Naive thymus-derived CD4-positive, alpha-beta T cell (primary cell): ENCODE results near the gene LANCL2. TPM values are rescaled to one million over a fixed set of nuclear protein-coding genes. Genes with fewer than 3 reads are reported as not detected.

ENCODE experiments used
- ATAC-seq: fragments of 150-1000 bp; cut with Tn5 transposase; 2 replicates; pipeline ENCODE4 v1.10.0; 2021; ENCODE audit warnings: mild to moderate bottlenecking, moderate library complexity
- CTCF ChIA-PET: fragments of 350-600 bp; sonication (Branson Sonifier 250); formaldehyde crosslinking; loops from one replicate; lab custom pipeline; 2021; ENCODE audit warnings: antibody characterized with exemption; lab: Charles Lee
- POLR2A ChIA-PET: fragments of 350-600 bp; sonication (Branson Sonifier 250); formaldehyde crosslinking; loops from one replicate; lab custom pipeline; 2021; ENCODE audit warnings: antibody characterized with exemption, inconsistent platforms; lab: Charles Lee
- DNase-seq, 9 donors: peaks; one replicate each; pipeline versions ENCODE4 v3.0.0 to v3.0.0-alpha.2; 2020 to 2022; ENCODE audit warnings: mixed read lengths in 1 of 9
- H3K27ac ChIP-seq: one replicate; pipeline ENCODE4 v1.7.0; 2013; ENCODE audit warnings: mild to moderate bottlenecking, low read depth, low read length, moderate library complexity
- H3K27me3 ChIP-seq, 2 donors: one replicate each; pipeline ENCODE4 v1.7.0; 2013; ENCODE audit warnings: low read length in 2 of 2, mild to moderate bottlenecking in 2 of 2, moderate library complexity in 2 of 2; ENCODE audit not compliant: control insufficient read depth in 2 of 2, insufficient read depth in 2 of 2
- H3K36me3 ChIP-seq, 3 experiments: 1 replicate in 2 of 3; 2 replicates in 1 of 3; pipeline ENCODE4 v1.7.0; 2013; ENCODE audit warnings: low read length in 3 of 3, mild to moderate bottlenecking in 3 of 3, moderate library complexity in 1 of 3; ENCODE audit not compliant: insufficient read depth in 3 of 3, control insufficient read depth in 2 of 3
- H3K4me1 ChIP-seq, 2 donors: one replicate each; pipeline ENCODE4 v1.7.0; 2013; ENCODE audit warnings: low read length in 2 of 2, mild to moderate bottlenecking in 2 of 2, moderate library complexity in 1 of 2; ENCODE audit not compliant: control insufficient read depth in 2 of 2, insufficient read depth in 2 of 2
- H3K4me3 ChIP-seq: 2 replicates; pipeline ENCODE4 v1.7.0; 2013; ENCODE audit warnings: mild to moderate bottlenecking, low read length
- H3K9me3 ChIP-seq, 3 experiments: 1 replicate in 2 of 3; 2 replicates in 1 of 3; pipeline ENCODE4 v1.7.0; 2013; ENCODE audit warnings: low read length in 3 of 3; ENCODE audit not compliant: control insufficient read depth in 2 of 3
- H3K27ac Mint-ChIP-seq, 9 donors: one replicate each; pipeline ENCODE4 v1.8.0; 2020 to 2022; ENCODE audit warnings: mixed read lengths in 9 of 9, mild to moderate bottlenecking in 8 of 9, moderate library complexity in 5 of 9, inconsistent platforms in 2 of 9
- H3K27me3 Mint-ChIP-seq, 5 donors: one replicate each; pipeline ENCODE4 v1.8.0; 2021 to 2022; ENCODE audit warnings: mixed read lengths in 5 of 5, mild to moderate bottlenecking in 1 of 5
- H3K36me3 Mint-ChIP-seq, 5 donors: one replicate each; pipeline ENCODE4 v1.8.0; 2020 to 2022; ENCODE audit warnings: mixed read lengths in 5 of 5, mild to moderate bottlenecking in 3 of 5, inconsistent platforms in 1 of 5
- H3K4me1 Mint-ChIP-seq, 7 donors: one replicate each; pipeline ENCODE4 v1.8.0; 2020 to 2022; ENCODE audit warnings: mixed read lengths in 7 of 7, mild to moderate bottlenecking in 3 of 7, inconsistent platforms in 1 of 7
- H3K4me3 Mint-ChIP-seq, 10 donors: one replicate each; pipeline ENCODE4 v1.8.0; 2020 to 2022; ENCODE audit warnings: mild to moderate bottlenecking in 10 of 10, mixed read lengths in 10 of 10, moderate library complexity in 6 of 10, inconsistent platforms in 2 of 10
- H3K9me3 Mint-ChIP-seq, 11 donors: one replicate each; pipeline ENCODE4 v1.8.0; 2020 to 2022; ENCODE audit warnings: mixed read lengths in 11 of 11, mild to moderate bottlenecking in 4 of 11, inconsistent platforms in 1 of 11, moderate library complexity in 1 of 11
- intact Hi-C, 2 donors: fragments of 100-400 bp; cut with micrococcal nuclease; formaldehyde crosslinking; loops; one replicate each; pipeline ENCODE4 v1.15.1; 2023
- polyA plus RNA-seq, 2 donors: library from polyadenylated mRNA; unstranded; fragments of 300-500 nt; fragmentation: Illumina TruSeq; gene quantifications; one replicate each; pipeline ENCODE4 v1.2.3, GENCODE V29; 2021
- total RNA-seq, 6 experiments: library from RNA in 5 of 6; stranded (reverse) in 5 of 6; gene quantifications; 1 replicate in 5 of 6; 2 replicates in 1 of 6; pipeline ENCODE4 v1.2.3 and lab custom pipeline; 2021 to 2026

LANCL2 gene
- total and polyA plus RNA-seq, 7 experiments from 2014 or later, result 4.8 to 10.5 (median 8.2) TPM

DNA sequence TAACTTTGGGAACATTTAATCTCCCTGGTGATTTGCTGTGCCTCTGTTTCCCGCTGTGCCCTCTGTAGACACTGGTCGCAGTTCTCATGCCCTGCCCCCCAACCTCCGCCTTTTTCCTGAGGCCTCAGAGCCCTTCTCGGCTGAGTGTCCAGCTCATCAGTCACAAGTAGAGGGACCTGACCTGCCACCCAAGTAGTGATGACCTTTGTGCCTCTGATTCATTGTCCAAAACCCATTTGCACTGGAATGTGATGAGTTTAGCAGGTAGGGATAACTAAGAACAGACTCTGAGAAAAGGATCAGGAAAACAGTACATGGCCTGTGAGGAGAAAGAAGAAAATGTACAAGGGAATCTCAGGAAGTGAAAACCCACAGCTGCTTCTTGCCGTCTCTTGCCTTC is 58.8 kb downstream of the LANCL2 start:
- H3K9me3 Mint-ChIP-seq, result peaks cover 0 to 1% (median 0%) of the 10 kb centered on the region in 11 donors
- intact Hi-C loops, result no loop called here
- peaks cover 5 to 37% (median 16%) of the 10 kb centered on the region in 5 donors for H3K36me3 Mint-ChIP-seq
- H3K4me1 Mint-ChIP-seq, result peaks cover 0 to 6% (median 0%) of the 10 kb centered on the region in 7 donors
- ChIA-PET POLR2A (interaction anchor here (1.0 kb wide), 1 partner anchor 149 kb away, joined by 4 read pairs; the partner anchor contains the start of gene VOPP1), CTCF (interaction anchor here (0.8 to 1.0 kb wide), 2 partner anchors 9 to 45 kb away, joined by 3 to 4 read pairs; no protein-coding TSS in a partner anchor)
- Histone ChIP-seq H3K36me3 (peaks cover 0 to 14% (median 0%) of the 10 kb centered on the region in 3 experiments), H3K27ac (no peak overlapping the region), H3K4me1 (no peaks in the 10 kb centered on the region), H3K27me3 (no peaks in the 10 kb centered on the region), H3K4me3 (no peak overlapping the region), H3K9me3 (no peaks in the 10 kb centered on the region)
- no peak overlapping the region for H3K27ac Mint-ChIP-seq
- H3K4me3 Mint-ChIP-seq, result no peak overlapping the region
- ATAC-seq (no peak), DNase-seq (no peak)
- no peaks in the 10 kb centered on the region for H3K27me3 Mint-ChIP-seq

- ATAC-seq, result peak; percentile 46
- Mint-ChIP-seq H3K36me3 (peaks cover 5 to 34% (median 14%) of the 10 kb centered on the region in 5 donors), H3K27ac (peak overlapping the region in 1 of 9 donors; percentile 33), H3K9me3 (peaks cover 0 to 1% (median 0%) of the 10 kb centered on the region in 11 donors), H3K4me3 (no peak overlapping the region), H3K27me3 (no peaks in the 10 kb centered on the region), H3K4me1 (peaks cover 0 to 6% (median 0%) of the 10 kb centered on the region in 7 donors)
- Histone ChIP-seq H3K36me3 (peaks cover 0 to 14% (median 0%) of the 10 kb centered on the region in 3 experiments), H3K27ac (no peak overlapping the region), H3K4me3 (no peak overlapping the region), H3K27me3 (no peaks in the 10 kb centered on the region), H3K4me1 (no peaks in the 10 kb centered on the region), H3K9me3 (no peaks in the 10 kb centered on the region)
- no peak for DNase-seq
- ChIA-PET POLR2A (no interaction called here), CTCF (no interaction called here)
- intact Hi-C loops, result no loop called here
Observed at GRCh38 chr7:55425141-55425752, 60.1 kb downstream of the LANCL2 start.

- no peak overlapping the region for H3K4me3 Mint-ChIP-seq
- no peak overlapping the region for H3K27ac ChIP-seq
- peaks cover 0 to 14% (median 0%) of the 10 kb centered on the region in 3 experiments for H3K36me3 ChIP-seq
- H3K36me3 Mint-ChIP-seq, result peaks cover 5 to 34% (median 14%) of the 10 kb centered on the region in 5 donors
- H3K4me1 ChIP-seq, result no peaks in the 10 kb centered on the region
- no peaks in the 10 kb centered on the region for H3K27me3 ChIP-seq
- ATAC-seq (no peak), DNase-seq (no peak)
- peaks cover 0 to 6% (median 0%) of the 10 kb centered on the region in 7 donors for H3K4me1 Mint-ChIP-seq
- H3K4me3 ChIP-seq, result no peak overlapping the region
- peak overlapping the region in 1 of 9 donors; percentile 36 for H3K27ac Mint-ChIP-seq
- peaks cover 0 to 1% (median 0%) of the 10 kb centered on the region in 11 donors for H3K9me3 Mint-ChIP-seq
- no peaks in the 10 kb centered on the region for H3K9me3 ChIP-seq
- ChIA-PET POLR2A (no interaction called here), CTCF (no interaction called here)
- no peaks in the 10 kb centered on the region for H3K27me3 Mint-ChIP-seq
- intact Hi-C loops, result no loop called here
Observed at GRCh38 chr7:55426676-55427075, 61.5 kb downstream of the LANCL2 start.

GRCh38 chr7:55427342-55427741 is 62.2 kb downstream of the LANCL2 start:
- DNase-seq, result no peak
- Mint-ChIP-seq H3K27ac (no peak overlapping the region), H3K36me3 (peaks cover 5 to 30% (median 14%) of the 10 kb centered on the region in 5 donors), H3K4me3 (no peak overlapping the region), H3K27me3 (no peaks in the 10 kb centered on the region), H3K9me3 (peaks cover 0 to 1% (median 0%) of the 10 kb centered on the region in 11 donors), H3K4me1 (peaks cover 0 to 6% (median 0%) of the 10 kb centered on the region in 7 donors)
- no peak for ATAC-seq
- H3K9me3 ChIP-seq, result no peaks in the 10 kb centered on the region
- intact Hi-C loops, result no loop called here
- no peak overlapping the region for H3K27ac ChIP-seq
- no peaks in the 10 kb centered on the region for H3K27me3 ChIP-seq
- CTCF ChIA-PET, result no interaction called here
- H3K4me3 ChIP-seq, result no peak overlapping the region
- no peaks in the 10 kb centered on the region for H3K4me1 ChIP-seq
- POLR2A ChIA-PET, result no interaction called here
- H3K36me3 ChIP-seq, result peaks cover 0 to 14% (median 0%) of the 10 kb centered on the region in 3 experiments

DNA sequence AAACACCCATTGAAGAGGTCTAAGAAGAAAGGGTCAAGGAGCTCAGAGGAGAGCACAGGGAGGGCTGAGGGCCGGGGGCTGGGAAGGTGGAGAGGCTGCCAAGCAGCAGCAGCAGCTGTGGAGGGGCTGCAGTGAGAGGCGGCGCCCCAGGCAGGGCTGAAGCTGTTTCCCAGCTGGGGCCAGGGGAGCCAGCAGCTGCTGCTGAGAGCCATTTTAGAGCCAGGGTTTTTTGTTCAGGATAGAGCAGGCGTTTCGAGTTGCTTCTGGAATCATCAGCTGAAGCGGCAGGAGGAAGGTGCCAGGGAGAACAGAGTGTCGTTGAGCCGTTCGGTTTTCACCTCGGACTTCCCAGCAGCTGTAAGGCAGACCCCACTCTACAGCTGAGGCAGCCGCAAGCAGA is 62.7 kb downstream of the LANCL2 start:
- no peak for ATAC-seq
- DNase-seq, result no peak

DNA sequence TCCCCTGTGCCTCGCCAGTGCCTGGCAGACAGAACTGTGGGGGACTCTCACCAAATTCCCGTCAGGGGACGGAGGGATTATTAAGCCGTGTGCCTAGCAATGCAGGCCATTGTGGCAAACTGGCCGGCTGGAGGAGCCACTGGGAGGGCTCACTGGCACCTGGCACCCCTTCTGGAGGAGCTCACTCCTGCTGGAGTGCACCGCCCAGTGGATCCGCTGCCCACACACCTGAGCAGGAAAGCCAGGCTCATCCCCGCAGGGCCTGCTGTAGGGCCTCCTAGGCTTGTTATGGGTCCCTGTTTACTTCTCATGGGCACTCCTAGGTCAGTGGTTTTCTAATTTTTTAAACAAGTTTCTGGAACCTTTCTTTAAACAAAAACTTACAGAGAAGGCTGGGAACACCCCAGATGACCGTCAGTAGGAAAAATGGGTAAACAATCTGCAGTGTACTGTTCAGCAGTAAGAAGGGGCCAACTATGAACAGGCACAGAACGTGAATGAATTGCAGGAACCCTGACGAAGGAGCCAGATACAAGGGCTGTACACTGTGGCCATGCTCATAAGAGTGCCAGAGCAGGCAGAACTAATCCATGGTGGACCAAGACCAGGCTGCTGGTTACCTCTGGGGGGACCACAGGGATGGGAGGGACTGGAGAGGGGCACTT is 64.8 kb downstream of the LANCL2 start:
- Mint-ChIP-seq H3K36me3 (peaks cover 5 to 22% (median 14%) of the 10 kb centered on the region in 5 donors), H3K4me3 (no peak overlapping the region), H3K27me3 (no peaks in the 10 kb centered on the region), H3K4me1 (peaks cover 9 to 17% (median 15%) of the 10 kb centered on the region in 7 donors), H3K9me3 (no peaks in the 10 kb centered on the region), H3K27ac (peak overlapping the region in 2 of 9 donors; percentile 18 to 72)
- Histone ChIP-seq H3K27ac (no peak overlapping the region), H3K27me3 (no peaks in the 10 kb centered on the region), H3K4me3 (no peak overlapping the region), H3K4me1 (peaks cover 0 to 7% of the 10 kb centered on the region in 2 donors), H3K36me3 (peaks cover 0 to 14% (median 0%) of the 10 kb centered on the region in 3 experiments), H3K9me3 (no peaks in the 10 kb centered on the region)
- DNase-seq (no peak), ATAC-seq (no peak)
- ChIA-PET POLR2A (no interaction called here), CTCF (interaction anchor here (1.1 kb wide), 1 partner anchor 169 kb away, joined by 3 read pairs; no protein-coding TSS in a partner anchor)
- intact Hi-C loops, result loop anchor here in 1 of 2 donors (5.0 kb wide), 2 partner anchors 37 to 532 kb away; partner anchors contain the start of gene NIPSNAP2

More for the DNA sequence above, 62.7 kb downstream of the LANCL2 start:
- no peaks in the 10 kb centered on the region for H3K27me3 ChIP-seq
- Mint-ChIP-seq H3K4me1 (peaks cover 1 to 8% (median 3%) of the 10 kb centered on the region in 7 donors), H3K9me3 (peaks cover 0 to 1% (median 0%) of the 10 kb centered on the region in 11 donors), H3K4me3 (no peak overlapping the region), H3K27me3 (no peaks in the 10 kb centered on the region), H3K36me3 (peaks cover 5 to 26% (median 14%) of the 10 kb centered on the region in 5 donors), H3K27ac (no peak overlapping the region)
- H3K4me1 ChIP-seq, result peaks cover 0 to under 1% of the 10 kb centered on the region in 2 donors
- CTCF ChIA-PET, result no interaction called here
- H3K9me3 ChIP-seq, result no peaks in the 10 kb centered on the region
- POLR2A ChIA-PET, result no interaction called here
- intact Hi-C loops, result no loop called here
- peaks cover 0 to 14% (median 0%) of the 10 kb centered on the region in 3 experiments for H3K36me3 ChIP-seq
- H3K4me3 ChIP-seq, result no peak overlapping the region
- H3K27ac ChIP-seq, result no peak overlapping the region
